ENCODE measurements around the gene SHPK.
A peak's percentile ranks its signal among the peaks of the same experiment; 100 is the strongest.

Gene SHPK

DNA sequence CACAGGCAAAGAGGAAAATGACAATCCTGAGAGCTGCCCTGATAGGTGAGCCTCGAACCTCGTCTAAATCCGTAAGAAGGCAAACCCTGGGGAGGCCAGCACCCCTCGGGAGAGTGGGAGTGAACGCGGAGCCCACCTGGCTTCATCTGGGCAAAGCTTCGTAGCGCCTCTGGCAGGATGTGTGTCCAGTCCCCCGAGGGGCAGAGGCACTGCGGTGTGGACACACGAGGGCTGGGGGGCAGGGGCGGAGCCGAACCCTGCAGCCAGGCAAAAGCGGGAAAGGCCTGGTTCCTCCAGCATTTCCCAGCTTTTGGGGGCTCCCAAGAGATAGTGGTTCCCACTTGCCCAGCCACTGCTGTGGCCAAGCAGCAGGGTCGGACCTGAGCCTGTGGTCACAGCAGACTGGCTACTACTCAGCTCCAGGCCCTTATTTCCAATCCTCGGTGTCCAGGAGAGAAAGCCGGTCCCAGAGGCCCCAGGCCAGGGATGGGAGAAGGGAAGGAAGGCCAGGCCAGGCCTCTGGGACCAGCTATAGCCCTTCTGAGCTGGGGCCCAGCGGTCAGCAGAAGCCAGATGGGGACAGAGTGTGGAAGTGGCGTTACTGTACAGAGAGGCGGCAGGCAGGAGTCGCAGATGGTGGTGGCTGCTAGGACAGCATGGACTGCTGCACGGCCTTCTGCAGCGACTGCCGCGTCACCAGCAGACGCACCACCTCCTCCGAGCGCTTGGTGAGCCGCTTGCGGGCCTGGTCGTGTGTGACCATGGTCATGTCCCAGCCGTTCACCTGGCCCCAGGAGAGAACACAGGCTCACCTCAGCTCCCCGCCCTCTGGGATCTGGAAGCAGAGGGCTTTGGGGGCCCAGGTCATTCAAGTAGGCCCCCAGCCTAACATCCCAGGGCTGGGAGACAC is 27.3 kb upstream of the SHPK start:
- no peak for DNase-seq (ENCODE audit: low read depth)
- H3K4me3 ChIP-seq (ENCODE audit: low read depth, low read length): no peak overlapping the region

DNA sequence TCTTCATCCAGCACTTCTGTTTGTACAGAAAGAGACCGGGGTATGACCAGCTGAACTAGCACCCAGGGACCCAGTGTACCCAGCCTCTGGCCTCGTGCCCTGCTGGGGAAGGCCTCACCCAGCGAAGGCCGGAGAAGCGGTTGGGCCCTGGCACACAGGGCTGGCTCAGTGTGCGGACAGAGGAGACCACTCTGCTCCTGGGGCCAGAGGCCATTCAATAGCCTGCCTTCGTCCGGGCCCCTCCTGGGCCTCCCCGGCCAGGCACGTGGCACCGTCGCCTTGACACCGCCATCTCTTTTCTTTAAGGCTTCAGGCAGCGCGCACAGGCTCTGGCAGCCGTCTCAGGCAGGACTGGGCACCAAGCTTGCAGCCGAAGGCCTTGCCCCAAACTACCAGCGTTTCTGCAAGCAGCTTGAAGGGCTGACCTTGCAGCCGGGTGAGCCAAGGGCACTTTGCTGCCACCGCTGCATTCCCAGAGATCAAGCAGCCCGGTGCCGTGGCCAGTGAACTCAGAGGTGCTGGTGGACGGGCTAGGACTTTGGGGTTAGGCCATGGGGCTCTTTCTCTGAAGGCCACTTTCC is 24.4 kb upstream of the SHPK start:
- no peak for DNase-seq (ENCODE audit: low read depth)

DNA sequence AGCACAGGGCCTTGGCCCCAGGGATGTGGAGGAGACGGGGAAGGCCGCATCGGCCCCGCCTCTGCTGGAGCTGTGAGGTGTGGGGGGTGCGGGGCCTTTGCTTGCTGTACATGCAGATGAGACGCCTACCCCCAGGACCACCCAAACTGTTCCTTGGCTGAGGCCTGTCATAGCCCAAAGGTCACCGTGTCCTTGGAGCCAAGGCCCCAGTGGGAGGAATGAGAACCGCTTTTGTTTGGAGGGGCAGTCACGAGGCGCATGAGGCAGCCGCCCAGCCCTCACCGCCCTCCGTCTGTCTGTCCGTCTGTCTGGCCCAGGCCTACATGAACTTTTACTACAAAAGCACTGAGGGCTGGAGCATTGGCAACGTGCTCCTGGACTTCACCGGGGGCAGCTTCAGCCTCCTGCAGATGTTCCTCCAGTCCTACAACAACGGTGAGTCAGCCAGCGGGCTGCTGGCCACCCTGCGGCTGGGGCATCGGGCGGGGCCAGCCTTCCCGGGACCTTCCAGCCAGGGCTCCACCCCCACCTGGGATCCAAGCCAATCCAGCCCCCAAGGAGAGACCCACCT is 23.6 kb upstream of the SHPK start:
- peak; percentile 67 for DNase-seq (ENCODE audit: low read depth)
- H3K4me3 ChIP-seq (ENCODE audit: low read depth, low read length): no peak overlapping the region

More for the DNA sequence above, 24.4 kb upstream of the SHPK start:
- no peak overlapping the region for H3K4me3 ChIP-seq (ENCODE audit: low read depth, low read length)

DNA sequence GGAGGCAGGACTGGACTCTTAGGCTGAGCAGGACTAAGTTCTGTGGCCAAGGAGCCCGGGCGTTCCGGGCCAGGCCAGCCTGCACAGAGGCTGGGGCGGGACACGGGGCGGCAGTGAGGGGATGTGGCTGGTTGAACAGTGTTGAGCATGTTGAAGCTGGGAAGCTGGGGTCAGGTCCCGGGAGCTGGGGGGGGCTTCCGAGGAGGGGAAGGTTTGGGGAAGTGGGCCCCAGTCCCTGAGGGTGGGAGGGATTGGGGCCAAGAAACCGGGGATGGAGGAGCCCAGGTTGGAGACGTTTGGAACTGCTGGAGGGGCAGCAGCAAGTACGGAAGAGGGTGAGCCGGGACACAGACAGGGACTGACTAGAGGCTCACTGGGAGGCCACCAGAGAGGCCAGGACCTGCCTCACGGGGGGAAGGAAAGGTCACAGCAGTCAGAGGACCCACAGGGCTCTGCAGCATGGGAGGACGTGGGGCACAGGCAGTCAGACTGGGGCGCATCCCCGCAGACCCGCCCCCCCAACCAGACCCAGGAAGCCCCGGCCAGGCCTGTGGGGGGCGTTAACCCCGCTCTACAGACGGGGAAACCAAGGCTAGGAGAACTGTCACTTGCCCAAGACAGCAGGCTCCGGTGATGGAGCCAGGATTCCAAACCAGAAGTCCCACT is 22.9 kb upstream of the SHPK start:
- no peak overlapping the region for H3K4me3 ChIP-seq (ENCODE audit: low read depth, low read length)
- DNase-seq (ENCODE audit: low read depth): no peak

DNA sequence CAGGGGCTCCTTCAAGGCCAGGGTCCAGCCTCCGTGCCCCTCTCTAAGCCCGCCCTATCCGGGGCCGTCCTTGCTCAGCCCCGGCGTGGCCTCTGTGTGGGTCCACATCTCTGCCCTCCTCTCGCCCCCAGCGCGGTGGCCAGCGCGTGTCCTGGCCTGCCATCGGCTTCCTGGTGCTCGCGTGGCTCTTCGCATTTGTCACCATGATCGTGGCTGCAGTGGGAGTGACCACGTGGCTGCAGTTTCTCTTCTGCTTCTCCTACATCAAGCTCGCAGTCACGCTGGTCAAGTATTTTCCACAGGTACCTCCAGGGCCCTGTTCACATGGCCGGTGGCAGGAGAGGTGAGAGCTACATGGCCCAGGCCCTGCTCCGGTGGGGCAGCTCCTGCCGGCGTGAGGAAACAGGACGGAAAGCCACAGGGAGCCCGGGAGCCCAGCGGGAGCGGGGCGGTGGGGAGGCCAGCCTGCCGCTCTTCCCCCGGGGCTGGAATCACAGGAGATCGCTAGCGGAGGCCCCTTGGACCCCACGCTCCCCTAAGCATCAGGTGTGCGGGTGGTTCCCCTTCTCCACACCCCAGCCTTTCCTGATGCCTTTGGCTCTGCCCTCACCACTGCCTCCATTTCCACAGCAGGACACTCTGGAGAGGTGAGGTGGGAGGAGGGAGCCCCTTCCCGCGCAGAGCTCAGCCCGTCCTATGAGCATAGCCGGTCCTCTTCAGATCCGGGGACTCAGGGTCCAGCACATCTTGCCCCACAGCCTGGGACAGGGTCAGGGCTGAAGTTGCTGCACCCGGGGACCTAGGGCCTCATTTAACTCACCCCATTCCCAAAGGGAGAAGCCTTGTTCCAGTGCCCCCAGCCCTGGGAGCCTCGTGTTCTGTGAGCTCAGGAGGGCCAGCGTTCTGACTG is 22.1 kb upstream of the SHPK start:
- DNase-seq (ENCODE audit: low read depth): no peak
- no peak overlapping the region for H3K4me3 ChIP-seq (ENCODE audit: low read depth, low read length)

DNA sequence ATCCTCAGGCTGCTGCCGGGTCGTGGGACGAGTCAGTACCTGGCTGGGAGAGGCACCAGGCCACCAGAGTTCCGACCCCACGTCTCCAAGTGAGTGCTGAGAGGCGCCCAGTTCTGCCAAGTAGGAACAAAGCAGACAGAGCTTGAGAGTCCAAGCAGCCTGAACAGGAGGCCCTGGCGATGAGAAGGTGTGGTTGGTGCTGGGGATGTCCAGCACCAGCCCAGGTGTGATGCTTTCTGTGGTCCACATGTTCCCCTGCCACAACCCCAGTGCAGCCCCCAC is 21.5 kb upstream of the SHPK start:
- no peak for DNase-seq (ENCODE audit: low read depth)
- no peak overlapping the region for H3K4me3 ChIP-seq (ENCODE audit: low read depth, low read length)

DNA sequence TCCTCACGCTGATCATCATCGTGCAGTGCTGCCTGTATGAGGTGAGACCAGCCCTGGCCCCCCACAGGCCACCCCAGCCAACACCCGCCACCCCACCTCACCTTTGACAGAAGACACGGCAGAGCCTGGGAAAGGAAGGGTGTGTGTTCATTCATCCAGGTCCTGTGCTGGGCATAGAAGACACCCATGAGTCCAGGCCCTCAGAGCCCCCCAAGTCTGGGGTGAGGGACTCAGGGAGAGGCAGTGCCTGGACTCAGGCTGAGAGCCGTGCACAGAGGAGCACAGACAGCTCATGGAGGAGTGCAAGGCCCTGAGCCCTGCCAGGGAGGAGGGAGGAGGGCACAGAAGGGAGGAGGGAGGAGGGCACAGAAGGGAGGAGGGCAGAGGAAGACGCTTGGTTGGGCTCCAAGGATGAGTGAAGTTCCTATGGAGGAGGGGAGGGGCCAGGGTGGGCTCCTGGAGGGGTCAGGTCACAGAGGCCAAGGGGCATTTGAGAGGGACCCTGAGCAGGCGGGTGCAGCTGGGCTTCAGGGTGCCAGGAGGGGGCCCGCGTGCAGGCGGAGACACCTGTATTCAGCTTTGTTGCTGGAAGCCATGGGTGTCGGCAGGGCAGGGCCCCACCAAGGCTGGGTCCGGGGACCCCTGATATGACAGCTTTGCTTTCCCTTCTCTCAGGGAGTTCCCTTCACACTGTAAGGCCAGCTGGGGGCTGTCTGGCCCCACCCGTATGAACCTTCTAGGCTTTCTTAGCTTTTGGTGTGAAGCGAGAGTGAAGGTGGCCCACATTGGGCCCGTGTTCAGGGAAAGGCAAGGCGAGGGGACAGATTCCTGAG is 20.9 kb upstream of the SHPK start:
- H3K4me3 ChIP-seq (ENCODE audit: low read depth, low read length): no peak overlapping the region
- no peak for DNase-seq (ENCODE audit: low read depth)

DNA sequence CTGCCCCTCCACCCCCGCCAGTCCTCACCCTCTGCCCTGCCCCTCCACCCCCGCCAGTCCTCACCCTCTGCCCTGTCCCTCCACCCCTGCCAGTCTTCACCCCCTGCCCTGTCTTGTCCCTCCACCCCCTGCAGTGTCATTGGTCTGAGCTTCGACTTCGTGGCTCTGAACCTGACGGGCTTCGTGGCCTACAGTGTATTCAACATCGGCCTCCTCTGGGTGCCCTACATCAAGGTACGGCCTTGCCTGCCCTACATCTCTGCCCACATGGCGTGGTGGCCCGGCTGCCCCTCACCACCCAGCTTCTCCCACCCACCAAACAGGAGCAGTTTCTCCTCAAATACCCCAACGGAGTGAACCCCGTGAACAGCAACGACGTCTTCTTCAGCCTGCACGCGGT is 20.3 kb upstream of the SHPK start:
- H3K4me3 ChIP-seq (ENCODE audit: low read depth, low read length): no peak overlapping the region

DNA sequence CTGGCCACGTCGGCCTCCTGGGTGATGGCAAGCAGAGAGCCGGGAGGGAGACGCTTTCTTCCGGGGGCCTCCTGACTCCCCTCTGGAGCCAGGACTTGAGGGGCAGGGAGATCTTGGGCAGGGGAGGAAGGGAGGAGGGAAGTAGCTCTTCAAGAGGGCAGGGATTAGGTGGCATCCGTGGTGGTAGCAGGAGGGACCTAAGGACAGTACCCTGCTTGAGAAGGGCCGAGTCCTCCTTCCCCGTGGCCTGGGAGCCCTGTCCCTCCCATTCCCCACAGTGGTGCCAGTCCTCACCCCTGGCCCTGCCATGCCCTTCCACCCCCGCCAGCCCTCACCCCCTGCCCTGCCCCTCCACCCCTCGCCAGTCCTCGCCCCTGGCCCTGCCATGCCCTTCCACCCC is 19.7 kb upstream of the SHPK start:
- no peak overlapping the region for H3K4me3 ChIP-seq (ENCODE audit: low read depth, low read length)
- DNase-seq (ENCODE audit: low read depth): no peak

More for the DNA sequence above, 20.3 kb upstream of the SHPK start:
- no peak for DNase-seq (ENCODE audit: low read depth)

DNA sequence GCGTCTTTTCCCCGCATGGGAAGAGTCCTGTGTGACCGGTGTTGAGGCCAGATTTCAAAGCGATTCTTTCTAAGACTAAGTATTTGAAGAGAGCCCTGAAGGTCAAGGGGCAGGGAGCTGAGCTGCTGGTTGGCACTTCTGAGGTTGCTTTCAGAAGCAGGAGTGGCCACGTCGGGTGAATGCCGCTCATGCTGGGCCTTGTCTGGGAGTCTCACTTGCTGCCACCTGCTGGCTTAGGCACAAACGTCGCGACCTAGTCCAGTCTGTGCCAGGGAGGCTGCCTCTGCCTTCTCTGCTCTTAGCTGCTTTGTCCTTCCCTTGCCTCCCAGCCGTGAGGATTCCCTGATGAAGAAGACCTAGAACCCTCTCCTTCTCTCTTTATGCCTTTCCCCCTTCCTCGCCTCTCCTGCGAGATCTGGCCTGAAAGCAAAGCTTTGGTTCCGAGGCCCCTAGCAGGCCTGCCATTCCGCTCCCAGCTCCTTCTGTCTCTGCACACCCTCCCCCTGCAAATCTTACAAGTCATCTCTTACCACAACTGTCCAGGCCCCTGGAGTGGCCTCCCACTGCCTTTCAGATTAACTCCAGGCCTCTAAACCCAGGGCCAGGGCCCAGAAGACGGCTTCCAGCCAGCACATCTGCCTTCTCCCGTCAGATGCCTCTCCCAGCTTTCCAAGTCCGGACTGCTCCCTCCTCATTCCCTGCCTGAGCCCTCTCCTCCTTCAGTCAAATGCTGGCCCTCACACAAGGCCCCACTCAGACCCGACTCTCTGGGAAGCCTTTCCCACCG is 11.9 kb upstream of the SHPK start:
- no peak for DNase-seq (ENCODE audit: low read depth)

DNA sequence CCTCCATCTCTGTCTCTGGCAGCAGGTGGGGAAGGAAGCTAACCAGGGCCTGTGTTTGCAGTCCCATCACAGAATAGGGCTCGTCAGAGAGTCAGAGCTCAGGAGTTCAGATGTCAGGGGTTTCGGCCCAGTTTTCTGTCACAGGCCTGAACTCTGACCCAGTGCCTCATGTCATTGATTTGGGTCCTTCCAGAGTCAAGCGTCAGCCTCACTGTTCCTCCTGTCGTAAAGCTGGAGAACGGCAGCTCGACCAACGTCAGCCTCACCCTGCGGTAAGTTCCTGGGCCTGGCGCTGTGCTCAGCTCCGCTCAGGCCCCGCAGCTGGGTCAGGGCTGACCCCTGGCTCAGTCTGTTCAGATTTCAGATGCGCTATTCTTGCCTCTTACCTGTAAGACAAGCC is 11.2 kb upstream of the SHPK start:
- no peak overlapping the region for H3K4me3 ChIP-seq (ENCODE audit: low read depth, low read length)
- DNase-seq (ENCODE audit: low read depth): no peak

More for the DNA sequence above, 11.9 kb upstream of the SHPK start:
- no peak overlapping the region for H3K4me3 ChIP-seq (ENCODE audit: low read depth, low read length)

DNA sequence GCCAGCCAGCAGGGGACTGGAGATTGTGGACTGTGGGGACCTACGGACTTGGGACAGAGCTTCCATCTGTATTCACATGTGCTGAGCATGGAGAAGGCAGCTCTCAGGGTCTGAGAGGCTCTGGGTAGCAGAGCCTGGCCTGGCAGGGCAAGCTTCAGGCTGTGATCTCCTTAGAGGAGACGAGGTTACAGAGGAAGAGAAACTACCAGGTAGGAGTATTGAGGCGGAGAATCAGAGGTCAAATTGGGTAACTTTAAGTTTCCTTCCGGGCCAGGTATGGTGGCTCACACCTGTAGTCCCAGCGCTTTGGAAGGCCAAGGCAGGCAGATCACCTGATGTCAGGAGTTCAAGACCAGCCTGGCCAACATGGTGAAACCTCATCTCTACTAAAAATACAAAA is 9.3 kb upstream of the SHPK start:
- no peak overlapping the region for H3K4me3 ChIP-seq (ENCODE audit: low read depth, low read length)
- no peak for DNase-seq (ENCODE audit: low read depth)

DNA sequence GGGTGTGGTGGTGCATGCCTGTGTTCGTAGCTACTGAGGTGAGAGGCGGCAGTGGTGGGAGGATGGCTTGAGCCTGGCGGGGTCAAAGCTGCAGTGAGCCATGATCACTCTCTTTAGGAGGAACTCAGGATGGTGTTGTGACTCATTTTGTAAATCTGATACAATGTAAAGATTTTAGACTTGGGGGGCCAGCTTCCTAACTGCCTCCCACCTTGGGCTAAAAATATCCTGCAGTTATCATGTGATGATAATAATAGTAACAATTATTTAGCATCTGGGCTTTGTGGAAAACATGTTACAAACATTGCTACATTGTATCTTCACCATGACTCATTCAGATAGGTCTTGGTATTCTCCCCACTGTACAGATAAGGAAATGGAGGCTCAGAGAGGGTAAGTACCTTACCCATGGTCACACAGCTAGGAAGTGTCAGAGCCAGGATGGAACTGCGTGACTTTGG is 7.9 kb upstream of the SHPK start:
- no peak overlapping the region for H3K4me3 ChIP-seq (ENCODE audit: low read depth, low read length)
- DNase-seq (ENCODE audit: low read depth): no peak

DNA sequence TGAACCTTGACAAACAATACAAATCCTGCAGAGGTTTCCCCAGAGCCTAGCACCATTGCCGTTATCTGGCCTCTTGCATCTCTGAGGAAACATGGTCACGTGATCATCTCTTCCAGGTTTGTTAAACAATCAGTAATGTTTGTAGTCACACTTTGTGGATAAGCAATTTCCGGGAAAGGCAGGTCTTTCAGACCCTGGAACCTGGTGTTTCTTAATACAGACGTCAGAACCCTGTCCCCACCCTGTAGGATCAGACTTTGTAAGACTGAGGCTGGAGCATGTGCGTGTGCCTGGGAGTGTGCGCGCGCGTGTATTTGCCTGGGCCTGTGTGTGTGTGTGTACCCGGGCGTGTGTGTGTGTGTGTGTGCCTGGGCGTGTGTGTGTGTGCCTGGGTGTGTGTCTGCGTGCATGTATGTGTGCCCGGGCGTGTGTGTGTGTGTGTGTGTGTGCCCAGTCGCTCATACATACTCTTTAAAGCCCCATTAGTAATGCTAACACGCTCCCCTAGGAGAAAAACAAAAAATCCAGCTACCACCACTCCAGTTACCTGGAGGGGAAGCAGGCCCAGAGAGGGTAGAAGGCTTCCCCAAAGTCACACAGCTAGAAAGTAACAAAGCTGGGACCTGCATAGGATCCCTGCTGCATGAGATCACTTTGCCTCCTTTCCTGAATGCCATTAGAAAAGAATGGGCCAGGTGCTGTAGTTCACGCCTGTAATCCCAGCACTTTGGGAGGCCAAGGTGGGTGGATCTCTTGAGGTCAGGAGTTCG is 5.9 kb upstream of the SHPK start:
- DNase-seq (ENCODE audit: low read depth): no peak
- H3K4me3 ChIP-seq (ENCODE audit: low read depth, low read length): no peak overlapping the region

DNA sequence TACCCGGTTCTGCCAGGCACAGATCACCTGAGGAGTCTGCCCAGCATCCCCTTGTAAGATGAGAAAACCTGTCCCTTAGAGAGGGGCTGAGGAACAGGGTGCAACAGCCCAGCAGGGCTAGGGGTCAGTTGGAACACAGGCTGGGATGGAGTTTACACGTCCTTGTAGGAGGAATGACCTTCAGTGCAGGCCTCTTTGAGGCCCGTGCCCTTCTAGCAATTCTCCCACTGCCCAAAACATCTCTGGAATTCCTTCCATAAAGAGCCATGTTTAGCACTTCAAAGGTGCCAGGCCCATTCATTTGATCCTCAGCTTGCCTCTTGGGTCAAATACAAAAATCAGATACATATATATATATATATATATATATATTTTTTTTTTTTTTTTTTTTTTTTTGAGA is 5.0 kb upstream of the SHPK start:
- DNase-seq (ENCODE audit: low read depth): no peak
- no peak overlapping the region for H3K4me3 ChIP-seq (ENCODE audit: low read depth, low read length)

DNA sequence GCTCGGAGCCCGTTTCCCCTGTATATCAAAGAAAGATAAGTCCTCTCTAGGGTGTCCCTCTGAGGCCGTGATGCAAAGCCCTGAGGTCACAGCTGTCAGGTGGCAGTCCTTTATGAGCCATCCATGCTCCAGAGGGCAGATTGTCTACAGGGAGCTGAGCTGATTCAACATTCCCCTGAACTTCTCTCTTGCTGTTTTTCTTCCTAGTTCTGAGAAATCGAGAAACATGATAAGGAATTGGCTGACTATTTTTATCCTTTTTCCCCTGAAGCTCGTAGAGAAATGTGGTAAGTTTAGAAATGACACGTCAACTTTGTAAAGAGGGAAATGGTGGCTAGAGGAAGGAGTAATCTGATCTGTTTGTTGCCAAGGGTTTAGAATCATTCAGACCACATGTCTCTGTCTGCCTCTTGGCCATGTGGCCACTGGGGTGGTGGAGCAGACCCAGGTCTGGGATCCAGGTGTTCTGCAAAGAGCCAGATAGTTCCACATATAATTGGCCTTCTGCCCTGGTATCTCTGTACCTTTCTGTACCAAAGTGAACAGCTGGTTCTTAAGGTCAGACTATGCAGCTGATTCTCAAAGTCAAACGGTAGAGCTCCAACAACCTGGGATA is 4.0 kb upstream of the SHPK start:
- DNase-seq (ENCODE audit: low read depth): no peak
- no peak overlapping the region for H3K4me3 ChIP-seq (ENCODE audit: low read depth, low read length)

DNA sequence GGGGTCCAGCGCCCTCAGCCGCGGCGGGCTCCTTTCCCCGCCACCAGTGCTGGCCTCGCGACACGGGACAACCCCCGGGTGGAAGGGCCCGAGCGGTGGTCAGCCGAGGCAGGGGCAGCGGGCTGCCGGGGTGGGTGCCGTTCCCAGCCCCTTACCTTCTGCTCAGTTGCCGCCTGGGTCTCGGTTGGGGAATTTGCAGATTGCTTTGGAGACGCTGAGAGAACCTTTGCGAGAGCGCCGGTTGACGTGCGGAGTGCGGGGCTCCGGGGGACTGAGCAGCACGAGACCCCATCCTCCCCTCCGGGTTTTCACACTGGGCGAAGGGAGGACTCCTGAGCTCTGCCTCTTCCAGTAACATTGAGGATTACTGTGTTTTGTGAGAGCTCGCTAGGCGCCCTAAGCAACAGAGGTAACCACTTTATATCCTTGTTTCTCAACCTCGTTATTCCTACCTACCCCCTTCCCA is 891 bp upstream of the SHPK start:
- no peak for DNase-seq (ENCODE audit: low read depth)
- peak overlapping the region; percentile 96 for H3K4me3 ChIP-seq (ENCODE audit: low read depth, low read length)
